ENCODE results near the gene CLCN4.
A peak's percentile ranks its signal among the peaks of the same experiment; 100 is the strongest.

Gene CLCN4

GRCh38 chrX:10130354-10130753 is 26.4 kb upstream of the CLCN4 start:
- DNase-seq: no peak

- no peak for DNase-seq
Observed at GRCh38 chrX:10133980-10134676, 22.6 kb upstream of the CLCN4 start.

GRCh38 chrX:10134921-10135320 is 21.9 kb upstream of the CLCN4 start:
- DNase-seq: no peak

- no peak for DNase-seq
Observed at GRCh38 chrX:10135561-10136399, 21.0 kb upstream of the CLCN4 start.

- no peak for DNase-seq
Observed at GRCh38 chrX:10138726-10139125, 18.0 kb upstream of the CLCN4 start.

- DNase-seq: no peak
Observed at GRCh38 chrX:10140264-10140663, 16.5 kb upstream of the CLCN4 start.

GRCh38 chrX:10142041-10142599 is 14.7 kb upstream of the CLCN4 start:
- no peak for DNase-seq

GRCh38 chrX:10143071-10143983 is 13.4 kb upstream of the CLCN4 start:
- no peak for DNase-seq

GRCh38 chrX:10146346-10146745 is 10.4 kb upstream of the CLCN4 start:
- no peak for DNase-seq

GRCh38 chrX:10152086-10152485 is 4.7 kb upstream of the CLCN4 start:
- peak; percentile 18 for DNase-seq

GRCh38 chrX:10155137-10155536 is 1.6 kb upstream of the CLCN4 start:
- no peak for DNase-seq

GRCh38 chrX:10157032-10157341 is 212 bp downstream of the CLCN4 start:
- no peak for DNase-seq

- DNase-seq: no peak
Observed at GRCh38 chrX:10157543-10157942, 768 bp downstream of the CLCN4 start.

- peak; percentile 80 for DNase-seq
Observed at GRCh38 chrX:10158279-10159144, 1.7 kb downstream of the CLCN4 start.

- peak; percentile 76 for DNase-seq
Observed at GRCh38 chrX:10159145-10159468, 2.3 kb downstream of the CLCN4 start.

- no peak for DNase-seq
Observed at GRCh38 chrX:10160211-10160610, 3.4 kb downstream of the CLCN4 start.

- DNase-seq: no peak
Observed at GRCh38 chrX:10163031-10163430, 6.3 kb downstream of the CLCN4 start.

GRCh38 chrX:10164879-10165278 is 8.1 kb downstream of the CLCN4 start:
- DNase-seq: no peak

- DNase-seq: no peak
Observed at GRCh38 chrX:10165580-10166247, 8.9 kb downstream of the CLCN4 start.

GRCh38 chrX:10166248-10166716 is 9.5 kb downstream of the CLCN4 start:
- DNase-seq: no peak

- DNase-seq: peak; percentile 2
Observed at GRCh38 chrX:10166731-10167151, 10.0 kb downstream of the CLCN4 start.

- DNase-seq: no peak
Observed at GRCh38 chrX:10167573-10167972, 10.8 kb downstream of the CLCN4 start.
